ENCODE results near the gene DHX57. TPM values are rescaled to one million over a fixed set of nuclear protein-coding genes. Genes with fewer than 3 reads are reported as not detected.

Gene DHX57
- total RNA-seq, 1 donor from 2014 or later = 15.7 TPM

DNA sequence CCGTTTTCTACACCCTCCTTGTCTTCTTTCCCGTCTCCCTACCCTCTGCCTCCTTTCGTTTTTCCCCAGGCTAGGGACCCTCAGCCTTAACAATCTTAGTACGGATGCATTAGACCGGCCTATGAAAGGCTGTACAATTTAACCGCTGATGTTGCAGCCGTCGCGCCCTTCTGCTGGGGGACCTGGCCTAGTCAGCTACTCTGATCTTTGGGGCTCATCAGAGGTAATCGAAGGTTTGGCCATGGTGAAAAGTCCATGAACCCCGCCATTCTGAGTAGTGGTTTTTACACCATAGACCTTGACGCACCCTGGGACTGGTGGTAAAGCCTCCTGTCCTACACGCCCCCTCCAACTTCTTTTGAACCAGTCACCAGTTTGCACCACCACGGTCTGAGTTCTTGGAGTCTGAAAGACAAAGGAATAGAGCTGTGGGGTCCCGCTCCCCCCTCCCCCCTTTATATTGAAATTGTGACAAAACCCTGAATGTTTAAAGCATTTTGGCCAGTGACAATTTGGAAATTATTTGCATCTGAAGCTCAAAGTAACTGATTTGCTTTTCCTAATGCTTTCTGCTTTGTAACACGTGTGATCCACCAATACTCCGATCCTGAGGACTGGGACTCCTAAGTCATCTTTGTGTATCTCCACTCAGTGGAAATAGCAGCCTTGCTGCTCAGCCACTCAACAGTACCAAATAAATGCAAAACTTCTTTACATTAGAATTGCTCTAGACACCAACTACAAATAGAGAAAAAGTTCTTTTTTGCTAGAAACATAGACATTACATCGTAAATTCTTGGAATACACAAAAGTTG, 123.9 kb downstream of the DHX57 start:
- DNase-seq (ENCODE audit: low spot score) = no peak

DNA sequence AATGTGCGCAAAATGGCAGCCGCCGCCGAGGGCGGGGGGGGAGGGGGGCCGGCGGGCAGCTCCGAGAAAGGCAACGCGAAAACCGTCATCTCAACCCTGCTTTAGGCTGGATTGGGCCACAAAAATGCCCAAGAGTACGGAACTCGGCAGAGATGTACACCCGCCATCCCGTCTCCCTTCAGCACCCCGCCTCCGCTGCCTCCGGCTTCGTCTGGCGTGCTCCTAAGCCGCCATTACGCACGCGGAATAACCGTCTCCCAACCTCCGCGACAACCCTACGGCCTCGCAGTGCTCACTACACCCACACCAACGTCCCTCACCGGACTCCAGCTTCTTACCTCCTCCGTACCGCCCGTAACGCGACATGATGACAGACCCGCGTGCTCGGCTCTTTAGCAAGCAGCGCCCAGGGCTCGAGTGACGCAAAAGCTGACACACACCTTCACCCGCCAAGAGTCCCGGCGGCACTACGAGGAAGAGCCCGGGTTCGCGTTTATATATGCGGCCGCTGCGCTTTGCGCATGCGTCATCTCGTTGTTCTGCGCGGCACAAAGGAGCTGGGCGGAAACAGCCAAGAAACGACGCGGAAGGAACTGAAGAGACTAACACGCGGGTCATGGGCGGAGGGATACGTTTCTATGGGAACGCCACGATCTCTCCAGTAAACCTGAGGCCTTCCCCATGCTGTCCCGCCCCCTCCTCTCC, 124.7 kb downstream of the DHX57 start, which contains the start of gene SRSF7:
Gene SRSF7 (minus strand): TSS at position 471 of the 705 bp plus-strand sequence. CDS start 105 bp downstream, at position 366.
- peak; percentile 99 for DNase-seq (ENCODE audit: low spot score)

DNA sequence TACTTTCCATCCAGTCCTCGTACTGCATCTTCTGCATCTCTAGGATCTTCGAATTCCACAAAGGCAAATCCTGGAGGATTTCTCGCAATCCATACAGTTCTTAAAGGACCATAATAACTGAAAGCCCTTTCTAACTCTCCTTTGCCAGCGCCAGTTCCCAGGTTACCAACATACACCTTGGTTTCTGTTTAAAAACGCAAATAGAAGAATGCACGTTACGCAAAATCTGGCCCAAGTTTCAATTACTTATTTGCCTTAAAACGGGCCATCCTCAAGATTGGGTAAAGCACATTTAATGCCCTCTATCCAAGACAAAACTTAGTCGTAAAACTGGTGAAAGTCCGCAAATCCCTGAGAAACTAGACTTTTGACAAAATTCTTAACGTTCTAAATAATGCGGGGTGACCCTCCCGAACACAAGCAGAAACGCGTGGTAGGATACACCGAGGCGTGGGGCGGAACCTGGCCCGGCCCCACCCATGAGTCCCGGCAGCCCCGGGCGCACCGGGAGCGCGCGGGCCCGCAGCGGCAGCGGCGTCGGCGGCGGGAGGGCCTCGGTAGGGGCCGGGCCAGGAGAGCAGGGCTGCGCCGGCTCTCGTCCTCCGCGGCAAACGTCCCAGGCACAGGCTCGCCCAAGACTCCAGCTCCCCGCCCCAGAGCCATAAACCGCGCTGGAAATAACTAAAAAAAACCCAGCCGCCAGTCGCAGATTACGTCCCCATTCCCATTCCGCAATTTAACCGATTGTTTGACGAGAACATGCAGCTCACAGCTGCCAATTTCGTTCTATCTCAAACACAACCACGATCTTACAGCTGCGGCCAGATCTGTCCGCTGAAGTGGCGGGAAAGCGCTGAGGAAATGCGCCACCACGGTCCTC, 125.5 kb downstream of the DHX57 start:
- peak; percentile 43 for DNase-seq (ENCODE audit: low spot score)

DNA sequence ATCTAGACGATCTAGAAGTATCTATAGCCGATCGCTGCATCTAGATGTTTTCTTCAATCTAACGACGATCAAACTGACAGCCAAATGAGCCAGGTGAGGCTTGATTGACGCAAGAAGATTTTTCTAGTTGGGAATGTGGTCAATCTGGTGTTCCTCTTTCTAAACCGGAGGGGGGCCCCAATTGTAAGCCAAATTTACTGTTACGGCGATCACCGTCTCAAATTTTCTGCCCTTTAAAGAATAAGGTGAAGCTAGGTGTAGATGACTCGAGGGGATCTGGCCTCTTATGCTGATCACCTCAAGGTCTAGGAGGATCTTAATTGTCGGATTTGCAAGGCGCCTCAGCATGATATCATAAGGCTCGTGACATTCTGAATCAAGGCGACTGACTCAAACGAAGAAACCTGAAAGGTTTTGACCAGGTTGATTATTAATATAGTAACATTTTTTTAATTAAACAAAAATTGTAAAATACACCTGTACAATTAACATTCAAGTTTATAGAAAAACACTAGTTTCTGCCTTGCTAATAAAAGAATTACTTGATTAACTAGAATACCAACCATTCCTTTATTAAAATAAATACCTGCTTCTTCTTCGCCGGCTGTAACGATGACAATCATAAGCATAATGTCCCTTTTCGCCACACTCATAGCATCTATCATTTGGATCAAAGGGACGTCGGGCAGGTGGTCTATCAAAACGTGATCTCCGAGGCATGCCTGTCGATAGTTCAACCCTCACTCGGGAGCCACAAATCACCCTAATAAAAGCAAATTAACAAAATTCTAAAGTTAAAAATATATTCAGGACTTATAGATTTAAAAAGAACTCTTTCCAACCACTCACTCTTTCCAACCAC, 126.6 kb downstream of the DHX57 start:
- DNase-seq (ENCODE audit: low spot score) = no peak

DNA sequence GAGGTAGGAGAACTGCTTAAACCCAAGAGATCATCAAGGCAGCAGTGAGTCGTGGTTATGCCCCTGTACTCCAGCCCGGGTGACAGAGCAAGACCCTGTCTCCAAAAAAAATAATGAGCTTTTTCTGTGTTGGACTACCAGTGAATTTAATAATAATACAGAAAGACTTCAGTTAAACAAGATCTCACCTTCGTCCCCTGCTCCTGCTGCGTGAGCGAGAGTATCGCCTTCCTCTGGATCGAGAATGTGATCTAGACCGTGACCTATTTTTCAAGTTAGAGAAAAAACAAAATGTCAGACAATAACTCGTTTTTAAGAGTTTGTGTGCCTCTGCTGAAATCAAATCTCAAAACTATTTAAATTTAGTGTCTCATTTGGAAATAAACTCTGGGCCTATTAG, 127.3 kb downstream of the DHX57 start:
- no peak for DNase-seq (ENCODE audit: low spot score)

DNA sequence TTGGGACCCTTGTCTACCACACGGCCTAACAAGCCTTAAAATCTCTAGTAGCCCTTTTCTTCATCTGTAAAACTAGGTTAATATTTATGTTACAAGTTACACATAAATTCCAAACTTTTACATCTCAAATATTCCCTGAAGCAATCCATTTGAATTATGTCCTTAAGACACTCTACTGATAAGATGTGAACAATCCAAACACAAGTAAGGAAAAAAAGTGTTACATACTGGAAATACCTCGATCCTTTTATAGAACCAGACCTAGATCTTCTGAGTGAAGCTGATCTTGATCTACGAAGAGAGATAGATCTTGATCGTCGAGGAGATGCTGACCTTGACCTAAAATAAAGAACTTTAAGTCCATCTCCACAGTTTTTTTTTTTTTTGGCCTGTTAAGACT, 127.9 kb downstream of the DHX57 start:
- no peak for DNase-seq (ENCODE audit: low spot score)

Other genes starting within 250 kb of the DHX57 start
- 32.6 TPM for gene GALM, start 209.8 kb downstream of the DHX57 start, total RNA-seq
- gene SRSF7, start 124.6 kb downstream of the DHX57 start, total RNA-seq = 84.8 TPM
- gene GEMIN6, start 97.7 kb downstream of the DHX57 start, total RNA-seq = 18.2 TPM
- gene MORN2, start within 50 bp of the DHX57 start, total RNA-seq = 21.8 TPM
- 1.8 TPM for gene ARHGEF33, start 13.9 kb upstream of the DHX57 start, total RNA-seq
- 42.1 TPM for gene SOS1, start 245.1 kb upstream of the DHX57 start, total RNA-seq

Measured in mucosa of gallbladder (tissue), 1 donor.